GM12874 (cell line): ENCODE data around the gene ZNF33A.

Experiments used
- CTCF ChIP-seq: IDR thresholded peaks from 2 replicates; pipeline ENCODE4 v1.5.1; 2011; ENCODE audit warnings: low read depth, mild to moderate bottlenecking, control low read depth, low read length, moderate library complexity; ENCODE audit not compliant: insufficient read depth

ZNF33A gene

DNA sequence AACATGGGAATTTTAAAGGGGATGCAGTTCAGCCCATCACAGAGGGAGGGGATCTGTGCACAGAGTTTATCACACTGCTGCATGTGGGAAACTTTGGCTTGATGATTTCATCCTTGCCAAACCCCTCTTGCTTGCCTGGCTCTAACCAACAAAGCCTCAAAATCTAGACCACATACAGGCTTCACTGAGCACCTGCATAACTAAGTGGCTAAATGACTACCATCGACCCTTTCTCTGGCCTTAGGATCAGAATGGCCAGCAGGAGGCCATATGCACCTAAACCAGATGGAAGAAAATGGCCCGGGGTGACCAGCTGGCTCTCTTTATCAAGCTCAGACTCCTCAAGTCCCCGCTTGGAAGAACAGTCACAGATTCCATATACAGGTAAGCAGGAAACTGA is 18.4 kb upstream of the ZNF33A start:
- no peak for TF ChIP-seq CTCF

GRCh38 chr10:38003026-38003425 is 7.4 kb upstream of the ZNF33A start:
- TF ChIP-seq CTCF: no peak

DNA sequence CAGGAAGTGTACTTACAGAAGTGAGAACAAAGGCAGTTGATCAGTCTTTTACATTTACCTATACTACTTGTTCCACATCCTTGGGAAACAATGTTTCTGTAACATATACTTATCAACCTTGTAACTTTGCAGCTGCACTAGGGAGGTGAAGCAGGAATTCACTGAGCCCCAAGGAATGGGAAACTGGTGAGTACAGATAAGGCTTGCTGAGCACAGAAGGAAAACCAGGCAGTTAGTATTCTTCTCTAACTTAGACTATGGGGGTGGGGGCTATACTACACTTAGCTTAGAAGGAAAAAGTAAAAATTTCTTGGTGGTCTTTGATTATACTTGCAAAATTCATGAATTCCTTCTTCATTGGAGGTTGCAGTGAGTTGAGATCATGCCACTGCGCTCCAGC is 6.9 kb upstream of the ZNF33A start:
- no peak for TF ChIP-seq CTCF

DNA sequence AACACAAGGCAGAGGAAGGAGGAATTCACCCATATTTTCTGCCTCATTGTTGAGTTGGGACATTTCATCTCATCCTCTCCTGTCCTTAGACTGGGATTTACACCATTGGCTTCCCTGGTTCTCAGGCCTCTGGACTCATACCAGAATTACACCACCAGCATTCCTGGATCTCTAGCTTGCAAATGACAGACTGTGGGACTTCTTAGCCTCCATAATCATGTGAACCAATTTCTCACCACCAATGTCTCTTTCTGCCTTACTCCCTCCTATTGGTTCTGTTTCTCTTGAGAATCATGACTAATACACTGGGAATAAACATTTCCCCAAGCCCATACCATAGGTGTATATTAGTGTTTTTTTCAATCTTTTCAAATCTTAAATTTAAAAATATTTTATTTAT is 2.9 kb upstream of the ZNF33A start:
- TF ChIP-seq CTCF: no peak

- no peak for TF ChIP-seq CTCF
Measured at GRCh38 chr10:38007991-38008390, 2.5 kb upstream of the ZNF33A start.

DNA sequence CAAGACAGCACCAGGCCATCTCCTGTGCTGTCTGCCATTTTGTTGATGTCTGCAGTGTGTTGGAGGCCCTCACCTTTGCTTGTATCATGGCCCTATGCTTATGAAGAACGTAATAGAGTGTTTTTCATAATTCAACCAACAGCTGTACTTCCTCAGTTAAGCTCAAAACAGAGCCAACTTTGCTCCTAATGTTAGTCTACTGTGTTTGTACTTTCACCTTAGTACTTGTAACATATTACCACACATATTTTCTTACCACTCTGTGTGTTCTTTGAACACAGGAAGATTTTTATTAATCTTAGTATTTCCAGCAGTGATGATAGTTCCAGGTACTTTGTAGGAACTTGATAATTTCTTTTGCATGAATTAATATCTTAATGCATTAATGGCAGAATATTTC is 5.9 kb downstream of the ZNF33A start:
- TF ChIP-seq CTCF: no peak

DNA sequence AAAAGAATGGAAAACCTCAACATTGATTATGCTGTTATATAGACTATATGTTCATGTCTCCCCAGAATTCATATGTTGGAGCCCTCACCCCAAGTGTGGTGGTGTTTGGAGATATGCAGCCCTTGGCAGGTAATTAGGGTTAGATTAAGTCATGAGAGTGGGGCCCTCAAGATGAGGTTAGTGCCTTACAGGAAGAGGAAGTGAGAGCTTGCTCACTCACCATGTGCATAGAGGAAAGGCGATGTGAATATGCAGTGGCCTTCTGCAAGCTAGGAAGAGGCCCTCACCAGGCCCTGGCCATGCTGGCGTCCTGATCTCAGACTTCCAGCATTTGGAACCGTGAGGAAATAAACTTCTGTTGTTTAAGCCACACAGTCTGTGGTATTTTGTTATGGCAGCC is 14.8 kb downstream of the ZNF33A start:
- TF ChIP-seq CTCF: no peak

- TF ChIP-seq CTCF: no peak
Measured at GRCh38 chr10:38027986-38028385, 17.5 kb downstream of the ZNF33A start.
